DND-41 (cell line): ENCODE data around the gene NRARP.

Experiments
- ATAC-seq: fragments of 200-7000 bp; cut with Tn5 transposase; 3 replicates; pipeline ENCODE4 v1.9.1; 2021; ENCODE audit warnings: low read depth; ENCODE audit not compliant: insufficient read depth
- DNase-seq: peaks from one replicate; pipeline ENCODE4 v3.0.0-alpha.2; 2020
- H2AFZ ChIP-seq: 2 replicates; pipeline ENCODE4 v1.6.0; 2012; ENCODE audit warnings: low read depth, low read length
- H3K27ac ChIP-seq: 2 replicates; pipeline ENCODE4 v1.5.1; 2012; ENCODE audit warnings: low read length, inconsistent platforms
- H3K27me3 ChIP-seq: fragments of 200-600 bp; sonication (generic); 2 replicates; pipeline ENCODE4 v1.6.0; 2012; ENCODE audit warnings: low read length, mild to moderate bottlenecking, inconsistent platforms; ENCODE audit not compliant: insufficient read depth, poor library complexity
- H3K36me3 ChIP-seq: 2 replicates; pipeline ENCODE4 v1.5.1; 2012; ENCODE audit warnings: low read length, inconsistent platforms; ENCODE audit not compliant: insufficient read depth
- H3K4me1 ChIP-seq: 2 replicates; pipeline ENCODE4 v1.5.1; 2012; ENCODE audit warnings: mild to moderate bottlenecking, low read length; ENCODE audit not compliant: insufficient read depth
- H3K4me2 ChIP-seq: 2 replicates; pipeline ENCODE4 v1.6.0; 2012; ENCODE audit warnings: mild to moderate bottlenecking, moderate library complexity, low read length, inconsistent platforms; ENCODE audit not compliant: insufficient read depth
- H3K4me3 ChIP-seq, 2 experiments: fragments of 200-600 bp in 1 of 2; shearing (Covaris generic) in 1 of 2; 2 replicates each; pipeline ENCODE4 v1.5.1; 2012 to 2016; ENCODE audit warnings: inconsistent platforms in 2 of 2, low read length in 2 of 2, mild to moderate bottlenecking in 2 of 2, low read depth in 1 of 2, moderate library complexity in 1 of 2
- H3K79me2 ChIP-seq: 2 replicates; pipeline ENCODE4 v1.6.0; 2012; ENCODE audit warnings: low read length, inconsistent platforms; ENCODE audit not compliant: insufficient read depth
- H3K9ac ChIP-seq: 2 replicates; pipeline ENCODE4 v1.6.0; 2012; ENCODE audit warnings: low read depth, mild to moderate bottlenecking, inconsistent platforms, low read length, moderate library complexity
- H3K9me3 ChIP-seq: 2 replicates; pipeline ENCODE4 v1.5.1; 2012; ENCODE audit warnings: low read length, moderate library complexity, mild to moderate bottlenecking, inconsistent platforms; ENCODE audit not compliant: insufficient read depth, severe bottlenecking
- H4K20me1 ChIP-seq: 2 replicates; pipeline ENCODE4 v1.6.0; 2012; ENCODE audit warnings: low read length; ENCODE audit not compliant: insufficient read depth
- CTCF ChIP-seq: IDR thresholded peaks from 2 replicates; pipeline ENCODE4 v1.5.1; 2012; ENCODE audit warnings: borderline replicate concordance, low read length, moderate library complexity, mild to moderate bottlenecking; ENCODE audit not compliant: poor library complexity, severe bottlenecking; ENCODE audit errors: extremely low read depth
- EZH2 ChIP-seq: IDR thresholded peaks from 3 replicates; pipeline ENCODE4 v1.6.1; 2012; ENCODE audit warnings: borderline replicate concordance, low read depth, mild to moderate bottlenecking, moderate library complexity, low read length, inconsistent platforms; ENCODE audit not compliant: severe bottlenecking

Gene NRARP

GRCh38 chr9:137304383-137305059, 2.5 kb upstream of the NRARP start:
- TF ChIP-seq EZH2 (no peak), CTCF (no peak)
- Histone ChIP-seq H3K4me3 (no peak overlapping the region), H3K9me3 (no peaks in the 10 kb centered on the region), H2AFZ (no peak overlapping the region), H3K36me3 (no peaks in the 10 kb centered on the region), H3K4me1 (no peaks in the 10 kb centered on the region), H3K27me3 (no peaks in the 10 kb centered on the region), H4K20me1 (no peaks in the 10 kb centered on the region), H3K79me2 (no peaks in the 10 kb centered on the region), H3K27ac (no peak overlapping the region), H3K9ac (no peak overlapping the region), H3K4me2 (no peak overlapping the region)
- no peak for DNase-seq
- no peak for ATAC-seq

- Histone ChIP-seq H3K4me3 (no peak overlapping the region), H3K27me3 (no peaks in the 10 kb centered on the region), H4K20me1 (no peaks in the 10 kb centered on the region), H3K4me1 (no peaks in the 10 kb centered on the region), H2AFZ (no peak overlapping the region), H3K9me3 (no peaks in the 10 kb centered on the region), H3K79me2 (no peaks in the 10 kb centered on the region), H3K36me3 (no peaks in the 10 kb centered on the region), H3K9ac (no peak overlapping the region), H3K27ac (no peak overlapping the region), H3K4me2 (no peak overlapping the region)
- no peak for TF ChIP-seq EZH2
- TF ChIP-seq CTCF: no peak
- ATAC-seq (no peak), DNase-seq (no peak)
Observed at GRCh38 chr9:137303893-137304382, 1.9 kb upstream of the NRARP start.

GRCh38 chr9:137303151-137303892, 1.3 kb upstream of the NRARP start:
- TF ChIP-seq EZH2 (no peak), CTCF (no peak)
- Histone ChIP-seq H3K4me3 (no peak overlapping the region), H3K36me3 (no peaks in the 10 kb centered on the region), H3K9me3 (no peaks in the 10 kb centered on the region), H3K4me2 (no peak overlapping the region), H3K4me1 (no peaks in the 10 kb centered on the region), H3K9ac (no peak overlapping the region), H4K20me1 (no peaks in the 10 kb centered on the region), H3K27me3 (no peaks in the 10 kb centered on the region), H3K27ac (no peak overlapping the region), H2AFZ (no peak overlapping the region), H3K79me2 (no peaks in the 10 kb centered on the region)
- no peak for ATAC-seq
- no peak for DNase-seq
